ENCODE results near the gene TGM1.
"Not testable (repeated sequence)": the region's sequence is repeated elsewhere in the genome, so short reads cannot be mapped to it uniquely, and the experiment has no call there.

The TGM1 gene

DNA sequence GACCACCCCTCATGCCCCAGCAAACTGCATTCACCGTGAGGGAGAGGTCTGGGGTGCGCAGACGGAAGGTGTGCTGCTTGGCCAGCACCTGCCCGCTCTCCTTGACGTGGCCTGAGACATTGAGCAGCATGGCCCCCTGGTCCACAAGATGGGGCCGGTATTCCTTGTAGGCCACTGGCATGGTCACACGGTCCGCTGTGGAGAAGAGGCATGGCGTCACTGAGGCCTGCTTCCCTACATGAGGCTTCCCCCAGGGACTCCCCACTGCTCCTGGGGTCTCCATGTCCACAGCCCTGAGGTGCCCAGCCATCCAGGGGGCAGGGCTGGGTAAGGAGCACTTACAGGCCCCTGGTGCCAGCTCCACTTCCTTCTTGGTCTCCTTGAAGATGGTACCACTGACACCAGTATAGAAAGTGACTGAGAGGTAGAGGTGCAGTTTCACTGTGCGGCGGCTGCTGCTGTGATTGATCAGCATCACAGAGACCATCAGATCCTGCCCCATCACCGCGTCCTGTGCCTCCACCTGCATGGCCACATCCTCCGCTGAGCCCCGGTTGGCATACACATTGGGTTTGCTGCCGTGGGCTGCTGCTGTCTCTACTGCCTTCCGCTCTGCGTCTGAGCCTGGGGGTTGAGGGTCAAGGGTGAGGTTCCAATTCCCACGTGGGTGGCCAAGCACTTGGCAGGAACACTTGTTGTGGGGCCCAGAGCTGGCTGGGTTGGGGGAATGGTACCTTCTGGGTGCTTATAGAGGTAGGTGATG is 8.2 kb downstream of the TGM1 start:
- DNase-seq (ENCODE audit: low spot score), result no peak

DNA sequence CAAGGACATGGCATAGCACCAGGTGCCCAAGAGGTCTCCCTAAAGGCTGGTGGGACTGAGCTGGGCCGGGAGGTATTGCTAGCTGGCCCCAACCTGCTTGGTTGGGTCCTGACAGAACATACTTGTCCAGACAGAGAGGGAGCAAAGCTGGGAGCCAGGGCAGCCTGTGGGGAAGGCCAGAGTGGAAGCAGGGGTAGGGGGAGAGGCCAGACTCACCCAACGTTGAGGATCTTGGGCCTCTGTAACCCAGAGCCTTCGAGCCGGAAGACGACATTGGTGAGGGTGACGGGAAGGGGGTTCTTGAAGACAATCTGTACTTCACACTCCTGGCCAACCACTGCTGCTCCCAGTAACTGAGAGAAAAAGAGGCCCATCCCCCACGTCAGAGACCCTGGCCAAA is 9.0 kb downstream of the TGM1 start:
- DNase-seq (ENCODE audit: low spot score), result no peak

DNA sequence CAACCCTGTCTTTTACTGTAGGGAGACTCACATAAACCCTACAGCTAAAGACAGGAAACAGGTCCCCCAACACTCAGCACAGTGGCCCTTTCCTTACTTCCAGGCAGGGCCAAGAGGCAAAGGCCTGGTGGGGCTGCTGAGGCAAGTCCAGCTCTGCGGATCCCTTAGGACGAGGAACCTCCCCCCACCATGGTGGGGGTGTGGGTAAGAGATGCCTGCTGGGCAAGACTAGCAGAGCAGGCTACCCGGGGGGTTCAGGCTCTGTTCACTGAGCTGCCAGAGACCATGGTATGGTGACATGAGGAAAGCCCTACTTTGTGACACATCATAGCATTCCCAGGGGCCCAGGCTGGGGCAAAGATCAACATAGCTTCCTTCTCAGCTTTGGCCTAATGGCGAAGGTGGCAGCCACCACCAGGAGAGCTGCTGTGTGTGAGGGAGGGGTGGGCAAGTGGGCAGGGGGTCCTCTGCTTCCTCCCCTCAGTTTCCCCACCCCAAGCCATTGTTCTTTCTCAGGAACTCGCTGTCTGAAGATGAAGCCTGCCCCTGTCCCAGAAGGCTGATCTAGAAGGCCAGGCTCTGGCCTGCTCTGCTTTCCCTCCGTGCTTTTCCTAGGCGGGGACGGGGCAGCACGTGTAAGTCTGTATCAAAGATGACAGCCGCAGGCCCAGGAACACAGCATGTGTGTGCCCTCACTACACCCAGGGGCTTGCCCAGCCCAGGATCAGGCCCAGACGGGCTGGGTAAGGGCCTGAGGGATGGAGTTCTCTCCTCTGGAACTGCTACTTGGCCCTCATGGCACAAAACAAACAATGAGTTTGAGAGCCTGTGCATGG is 10.5 kb downstream of the TGM1 start:
- DNase-seq (ENCODE audit: low spot score), result no peak

DNA sequence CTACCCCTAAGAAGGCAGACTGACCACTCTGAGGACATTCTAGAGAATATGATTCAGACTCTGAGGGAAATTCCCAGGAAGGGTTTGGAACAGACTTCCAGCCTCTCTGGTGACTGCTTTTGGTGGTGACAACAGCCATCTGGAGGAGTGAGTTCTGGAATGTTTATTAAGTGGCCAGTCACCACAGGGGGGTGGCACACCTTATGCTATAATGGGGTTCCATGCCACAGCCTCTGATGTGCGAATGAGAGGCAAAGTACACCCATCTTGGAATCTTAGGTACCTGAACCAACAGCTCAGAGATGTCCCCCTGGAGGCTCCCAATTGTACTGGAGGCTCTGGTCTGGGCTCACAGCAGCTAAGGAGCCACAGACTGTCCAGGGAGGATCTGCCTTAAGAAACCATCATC is 11.1 kb downstream of the TGM1 start:
- peak; percentile 29 for DNase-seq (ENCODE audit: low spot score)

DNA sequence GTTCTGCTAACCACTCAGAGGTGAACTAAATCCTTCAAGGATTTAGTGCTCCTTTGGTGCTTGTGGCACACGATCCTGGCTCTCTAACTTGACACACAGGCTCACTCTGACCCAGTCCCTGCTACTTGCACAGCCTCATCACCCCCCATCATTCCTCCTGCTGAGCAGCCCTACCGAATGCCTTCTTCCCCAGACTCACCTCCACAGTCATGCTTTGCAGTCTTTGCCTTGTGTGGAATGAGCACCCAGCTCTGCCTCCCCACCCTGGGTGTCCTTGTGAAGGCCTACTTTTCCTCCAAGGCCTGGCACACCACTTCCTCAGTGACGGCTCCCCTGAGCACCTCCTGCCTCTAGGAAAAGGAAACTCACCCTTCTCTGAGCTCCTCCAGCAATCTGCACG is 12.6 kb downstream of the TGM1 start:
- no peak for DNase-seq (ENCODE audit: low spot score)

DNA sequence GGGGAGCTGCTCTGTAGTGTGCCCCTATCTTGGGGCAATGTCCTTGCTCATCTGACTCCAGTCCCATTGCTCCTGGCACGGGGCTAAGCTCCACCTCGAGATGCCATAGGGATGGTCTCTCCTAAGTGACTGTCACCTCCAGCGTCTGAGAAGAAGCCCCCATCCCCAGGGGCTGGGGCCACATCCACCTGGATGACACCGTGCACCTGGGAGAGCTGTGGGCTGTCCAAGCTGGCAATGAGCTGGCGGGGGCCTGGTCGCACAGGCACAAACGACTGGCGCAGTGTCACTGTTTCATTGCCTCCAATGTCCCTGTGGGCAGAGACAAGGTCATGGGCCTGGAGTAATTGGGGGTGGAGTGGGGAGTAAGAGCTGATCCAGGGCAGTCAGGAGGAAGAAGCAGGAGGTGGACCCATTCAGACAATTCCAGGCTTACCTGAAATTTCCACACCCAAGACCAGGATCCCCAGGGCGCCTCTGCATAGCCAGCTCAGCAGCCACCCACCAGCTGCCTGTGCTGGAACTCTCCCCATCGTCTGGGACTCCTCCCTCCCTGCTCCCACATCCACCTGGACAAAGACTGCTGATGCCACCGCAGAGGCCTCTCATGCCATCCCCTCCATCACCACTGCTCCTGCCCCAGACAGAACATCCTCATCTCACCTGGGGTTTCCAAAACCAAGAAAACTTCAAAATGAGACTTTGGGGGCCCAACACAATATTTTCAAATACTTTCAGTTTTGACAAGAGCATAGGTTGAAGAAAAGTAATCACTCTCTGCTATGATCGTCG is 13.6 kb downstream of the TGM1 start:
- DNase-seq (ENCODE audit: low spot score), result no peak

DNA sequence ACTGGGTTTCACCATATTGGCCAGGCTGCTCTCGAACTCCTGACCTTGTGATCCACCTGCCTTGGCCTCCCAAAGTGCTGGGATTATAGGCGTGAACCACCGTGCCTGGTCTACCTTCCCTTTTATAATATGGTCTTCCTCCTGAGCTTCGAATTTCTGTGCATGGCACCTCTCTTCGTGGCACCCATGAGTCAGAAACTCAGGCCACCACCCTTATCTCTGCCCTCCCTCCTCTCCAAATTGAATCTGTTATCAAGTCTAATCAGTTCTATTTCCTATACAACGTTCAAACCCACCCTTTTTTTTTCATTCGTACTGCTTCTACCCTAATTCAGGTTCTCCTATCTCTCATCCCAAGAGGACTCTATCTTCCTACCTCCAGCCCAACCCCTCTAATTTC is 15.6 kb downstream of the TGM1 start:
- DNase-seq (ENCODE audit: low spot score), result no peak

DNA sequence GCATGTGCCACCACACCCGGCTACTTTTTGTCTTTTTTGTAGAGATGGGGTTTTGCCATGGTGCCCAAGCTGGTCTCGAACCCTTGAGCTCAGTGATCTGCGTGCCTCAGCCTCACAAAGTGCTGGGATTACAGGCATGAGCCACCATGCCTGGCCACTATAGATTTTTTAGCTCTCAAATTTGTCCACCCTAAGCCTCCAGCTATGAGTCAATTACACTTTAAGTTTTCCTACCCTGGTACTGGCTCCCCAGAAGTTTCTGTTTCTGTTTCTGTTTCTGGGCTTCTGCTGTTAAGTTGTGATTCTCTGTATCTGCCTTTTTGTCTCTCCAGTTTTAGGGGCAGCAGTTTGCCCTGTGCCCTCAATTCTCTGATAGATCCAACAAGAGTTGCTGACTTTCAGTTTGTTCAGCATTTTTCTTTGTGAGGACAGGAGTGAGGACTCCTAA is 16.2 kb downstream of the TGM1 start:
- no peak for DNase-seq (ENCODE audit: low spot score)

DNA sequence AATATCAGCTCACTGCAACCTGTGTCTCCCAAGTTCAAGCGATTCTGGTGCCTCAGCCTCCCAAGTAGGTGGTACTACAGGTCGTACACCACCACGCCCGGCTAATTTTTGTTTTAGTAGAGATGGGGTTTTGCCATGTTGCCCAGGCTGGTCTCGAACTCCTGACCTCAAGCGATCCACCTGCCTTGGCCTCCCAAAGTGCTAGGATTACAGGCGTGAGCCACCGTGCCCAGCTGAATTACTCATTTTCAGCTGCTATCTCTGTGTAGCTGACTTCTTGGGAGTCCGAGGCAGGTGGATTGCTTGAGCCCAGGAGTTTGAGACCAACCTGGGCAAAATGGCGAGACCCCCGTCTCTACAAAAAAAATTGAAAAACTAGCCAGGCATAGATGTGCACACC is 17.6 kb downstream of the TGM1 start:
- DNase-seq (ENCODE audit: low spot score), result not testable (repeated sequence)

DNA sequence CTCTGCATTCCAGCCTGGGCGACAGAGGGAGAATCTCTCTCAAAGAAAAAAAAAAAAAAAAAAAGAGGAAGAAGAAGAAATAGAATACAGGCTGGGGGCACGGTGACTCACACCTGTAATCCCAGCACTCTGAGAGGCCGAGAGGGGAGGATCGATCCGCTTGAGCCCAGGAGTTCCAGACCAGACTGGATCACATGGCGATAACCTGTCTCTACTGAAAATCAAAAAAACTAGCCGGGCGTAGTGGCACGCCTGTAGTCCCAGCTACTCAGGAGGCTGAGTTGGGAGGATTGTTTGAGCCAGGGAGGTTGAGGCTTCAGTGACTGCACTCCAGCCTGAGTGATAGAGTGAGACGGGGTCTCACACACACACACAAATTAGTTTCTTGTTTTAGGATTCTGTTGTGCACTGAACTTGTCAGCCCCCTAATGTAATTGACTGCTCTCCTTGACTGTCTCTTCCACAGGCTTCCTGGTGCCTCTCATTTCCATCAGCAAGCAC is 19.6 kb downstream of the TGM1 start:
- no peak for DNase-seq (ENCODE audit: low spot score)

DNA sequence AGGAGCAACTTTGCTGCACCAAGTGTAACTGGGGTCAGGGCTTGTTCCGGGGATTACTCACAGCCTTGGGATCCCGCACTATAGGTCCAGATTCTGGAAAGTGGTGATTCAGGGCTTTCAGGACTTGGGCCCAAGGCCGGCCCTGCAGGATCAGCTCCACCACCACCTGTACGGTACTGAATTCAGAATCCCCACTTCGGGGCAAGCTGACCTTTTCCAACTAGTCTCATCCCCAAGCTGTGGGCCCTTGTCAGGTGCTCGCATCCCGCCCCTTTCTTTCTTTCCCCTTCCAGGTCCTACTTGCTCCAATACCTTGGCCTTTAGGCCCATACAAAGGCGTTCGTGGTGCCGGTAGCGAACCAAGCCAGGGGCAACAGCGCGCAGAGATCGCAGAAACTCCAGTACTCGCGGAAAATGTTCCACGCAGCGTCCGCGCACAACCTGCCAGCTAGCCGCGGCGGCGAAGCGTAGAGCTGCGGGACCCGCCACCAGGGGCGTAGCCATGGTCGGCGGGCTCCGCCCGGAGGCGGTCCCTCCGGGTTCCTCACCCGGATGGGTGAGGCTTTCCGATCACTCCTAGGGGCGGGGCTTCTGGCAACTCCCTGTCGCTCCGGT is 21.0 kb downstream of the TGM1 start:
- peak; percentile 93 for DNase-seq (ENCODE audit: low spot score)

DNA sequence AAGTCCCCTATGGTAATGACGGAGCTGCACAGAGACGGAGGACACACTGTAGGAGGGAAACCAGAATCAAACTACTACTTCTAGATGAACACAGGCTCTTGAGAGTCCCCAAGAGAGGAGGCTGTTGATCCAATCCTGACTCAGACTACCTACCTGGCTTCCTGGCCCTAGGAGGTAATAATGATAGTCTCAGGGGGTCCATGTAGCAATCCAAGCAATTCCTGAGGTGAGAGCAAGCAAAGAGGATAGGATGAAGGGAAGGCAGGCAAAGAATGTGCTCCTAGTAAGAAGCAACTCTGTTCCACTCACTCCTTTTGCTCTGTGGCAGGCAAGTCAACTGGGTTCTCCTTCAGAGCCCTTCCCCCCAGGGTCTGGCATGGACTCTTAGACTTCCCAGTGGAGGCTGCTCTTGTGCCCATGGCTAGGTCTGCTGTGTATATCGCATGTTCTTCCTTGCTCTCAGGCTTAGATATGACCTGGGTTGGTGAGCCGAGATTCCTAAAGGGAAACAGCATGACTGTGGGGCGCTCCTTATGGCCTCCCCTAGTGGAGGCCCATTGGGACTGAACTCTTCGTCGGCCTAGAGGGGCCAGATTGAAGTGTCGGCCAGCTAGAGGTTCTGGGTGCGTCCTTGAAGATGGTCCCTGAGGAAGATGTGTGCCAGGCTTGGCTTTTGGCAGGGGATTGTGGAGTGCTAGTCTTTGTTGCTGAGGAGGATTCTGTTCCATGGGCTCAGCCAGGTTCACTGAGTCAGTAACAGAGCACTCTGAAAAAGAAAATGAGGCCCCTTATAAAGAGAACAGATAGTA is 22.7 kb downstream of the TGM1 start:
- no peak for DNase-seq (ENCODE audit: low spot score)

DNA sequence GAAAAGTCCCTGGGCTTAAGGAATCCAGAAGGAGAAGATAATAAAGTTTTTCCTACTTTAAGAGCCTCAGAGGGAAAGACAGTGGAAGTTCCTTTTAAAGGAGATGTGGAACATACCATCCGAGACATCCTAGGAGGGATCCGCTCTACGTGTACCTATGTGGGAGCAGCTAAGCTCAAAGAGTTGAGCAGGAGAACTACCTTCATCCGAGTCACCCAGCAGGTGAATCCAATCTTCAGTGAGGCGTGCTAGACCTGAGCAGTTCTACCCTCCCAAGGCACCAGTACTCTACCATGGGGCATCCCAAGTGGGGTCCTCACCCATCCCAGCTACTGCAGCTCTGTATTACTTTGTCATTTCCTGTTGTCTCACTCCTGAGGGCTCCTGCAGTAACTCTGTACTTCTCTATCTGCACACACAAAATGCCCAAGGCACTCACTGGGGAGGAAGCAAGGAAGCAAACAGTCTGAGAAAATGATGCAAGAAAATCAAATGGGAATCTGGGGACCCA is 24.4 kb downstream of the TGM1 start:
- no peak for DNase-seq (ENCODE audit: low spot score)

DNA sequence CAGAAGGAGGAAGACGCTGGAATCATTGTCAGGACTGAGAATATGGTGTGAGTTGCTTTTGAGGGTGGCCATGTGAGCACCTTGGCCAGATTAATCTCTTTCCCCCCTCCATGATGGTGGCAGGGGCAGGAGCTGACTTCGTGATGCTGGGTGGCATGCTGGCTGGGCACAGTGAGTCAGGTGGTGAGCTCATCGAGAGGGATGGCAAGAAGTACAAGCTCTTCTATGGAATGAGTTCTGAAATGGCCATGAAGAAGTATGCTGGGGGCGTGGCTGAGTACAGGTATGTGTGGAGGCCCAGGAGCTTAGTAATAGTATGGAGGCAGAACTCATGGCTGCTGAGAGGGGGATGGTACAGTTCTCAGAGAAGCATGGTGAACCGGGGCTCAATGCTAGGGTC is 24.9 kb downstream of the TGM1 start:
- no peak for DNase-seq (ENCODE audit: low spot score)

DNA sequence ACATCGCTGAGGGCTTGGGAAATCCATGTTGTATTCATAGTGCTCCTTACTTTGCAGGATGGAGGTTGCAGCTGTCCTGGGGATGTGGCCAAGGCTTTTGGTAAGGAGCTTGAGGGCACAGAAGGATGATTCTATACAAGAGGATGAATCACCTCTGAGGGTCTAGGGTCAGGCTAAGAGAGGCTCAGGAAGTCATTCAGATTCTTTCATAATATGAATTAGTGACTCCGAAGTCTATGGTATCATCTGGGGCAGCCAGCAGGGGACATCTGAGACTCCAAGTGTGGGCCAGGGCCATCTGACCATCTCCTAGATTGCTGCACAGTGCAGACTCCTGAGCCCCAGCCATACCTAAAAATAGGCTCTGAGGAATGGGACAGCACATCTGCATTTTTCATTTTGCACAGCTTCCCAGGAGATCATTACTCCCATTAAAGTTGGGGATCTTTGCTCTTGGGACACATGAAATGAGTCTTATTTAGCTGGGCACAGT is 25.5 kb downstream of the TGM1 start:
- no peak for DNase-seq (ENCODE audit: low spot score)

DNA sequence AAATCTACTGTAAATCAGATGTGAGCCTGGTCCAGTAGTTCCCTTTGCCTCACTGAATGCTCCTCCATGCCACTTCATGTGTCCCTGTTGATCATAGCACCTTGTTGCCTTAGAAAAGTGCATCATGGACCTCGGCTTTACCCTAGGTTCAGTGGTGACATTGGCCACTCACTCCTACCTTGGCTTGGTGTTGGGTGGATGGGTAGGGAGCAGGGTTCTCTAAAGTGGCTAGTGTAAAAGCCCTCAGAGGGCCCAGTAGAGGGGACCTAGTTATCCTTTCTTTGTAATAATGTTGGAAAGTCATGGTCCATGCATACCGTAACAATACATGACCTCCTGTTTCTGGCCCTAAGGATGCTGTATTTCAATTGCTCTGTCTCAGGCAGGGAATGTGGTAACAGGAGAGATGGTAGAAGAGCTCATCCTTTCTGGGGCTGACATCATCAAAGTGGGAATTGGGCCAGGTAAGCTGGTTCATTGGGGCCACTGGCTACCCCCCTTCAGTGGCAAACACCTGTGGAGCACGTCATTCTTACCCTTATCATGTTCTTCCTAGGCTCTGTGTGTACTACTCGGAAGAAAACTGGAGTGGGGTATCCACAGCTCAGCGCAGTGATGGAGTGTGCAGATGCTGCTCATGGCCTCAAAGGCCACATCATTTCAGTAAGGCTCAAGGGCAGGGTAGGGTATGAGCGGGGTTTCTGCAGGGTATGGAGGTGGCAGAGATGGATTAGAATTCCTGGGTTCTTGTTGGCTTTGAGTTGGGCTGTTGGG is 26.1 kb downstream of the TGM1 start:
- no peak for DNase-seq (ENCODE audit: low spot score)

DNA sequence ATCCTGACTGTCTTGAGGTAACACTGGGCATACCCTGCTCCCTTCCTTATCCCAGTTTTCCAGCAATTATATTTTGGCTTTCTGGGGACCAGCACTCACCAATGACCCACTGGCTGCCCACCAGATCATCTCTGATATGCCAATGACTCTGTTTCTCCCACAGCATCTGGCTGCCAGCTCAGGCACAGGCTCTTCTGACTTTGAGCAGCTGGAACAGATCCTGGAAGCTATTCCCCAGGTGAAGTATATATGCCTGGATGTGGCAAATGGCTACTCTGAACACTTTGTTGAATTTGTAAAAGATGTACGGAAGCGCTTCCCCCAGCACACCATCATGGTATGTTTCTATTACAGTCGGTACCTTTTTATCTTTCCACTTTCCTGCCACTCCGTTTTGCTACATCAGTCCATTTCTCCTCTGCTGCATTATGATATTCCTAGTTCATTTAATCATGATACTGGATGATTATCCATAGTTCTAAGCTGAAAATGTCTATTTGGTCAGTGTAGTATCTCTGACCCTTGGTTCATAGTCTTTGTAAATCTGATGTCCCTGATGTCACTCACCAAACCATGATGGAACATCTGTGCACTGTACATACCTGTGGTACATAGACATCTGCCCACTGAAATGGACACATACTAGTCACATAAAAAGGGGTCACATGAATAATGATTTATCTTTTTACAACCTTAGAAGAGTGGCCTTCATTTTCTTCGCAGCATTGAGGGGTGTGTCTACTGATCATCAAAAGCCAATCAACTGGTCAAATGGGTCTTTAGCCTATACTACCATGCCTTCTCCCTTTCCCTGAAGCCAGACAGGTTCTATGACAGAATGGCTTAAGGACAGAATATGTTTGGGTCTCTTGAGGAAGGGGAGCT is 26.9 kb downstream of the TGM1 start:
- no peak for DNase-seq (ENCODE audit: low spot score)

DNA sequence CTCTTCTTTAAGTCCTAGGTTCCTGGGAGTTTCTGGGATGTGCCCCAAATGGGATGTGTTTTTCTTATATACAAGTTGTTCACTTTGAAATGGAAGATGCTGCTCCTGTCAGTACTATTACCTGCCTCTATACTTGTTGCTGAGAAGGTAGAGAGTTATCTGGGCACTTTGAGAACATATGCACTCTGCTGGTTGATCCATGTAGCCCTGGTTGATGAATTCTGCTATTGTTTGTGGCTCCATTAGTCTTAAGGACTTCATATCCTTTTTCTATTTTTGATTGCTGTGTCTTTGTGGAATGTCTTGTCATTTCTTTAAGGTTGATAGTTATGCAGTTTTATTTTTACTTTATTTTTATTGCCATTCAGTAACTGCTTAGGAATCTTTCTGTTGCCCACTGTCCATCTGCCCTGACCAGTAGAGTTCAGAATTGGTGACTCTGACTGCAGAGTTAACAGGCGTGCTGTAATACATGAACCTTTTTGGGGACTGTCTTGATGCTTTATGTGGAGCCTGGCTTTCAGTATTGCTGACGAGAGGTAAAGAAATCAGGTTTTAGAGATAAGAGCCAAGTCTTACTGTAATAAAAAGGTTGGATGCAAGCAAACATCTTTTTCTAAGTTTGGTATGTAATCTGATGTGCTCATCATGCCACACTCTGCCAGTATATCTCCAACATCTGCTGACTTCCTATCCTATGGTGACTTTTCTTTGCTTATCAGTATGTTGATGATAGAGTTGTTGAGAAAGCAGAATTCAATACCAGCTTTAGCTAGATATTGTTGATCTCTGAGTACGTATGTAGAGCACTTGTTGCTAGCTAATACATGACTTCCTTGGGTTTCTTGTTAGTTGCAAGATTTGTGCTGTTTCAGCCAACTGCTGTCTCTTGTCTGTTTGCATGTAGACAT is 28.6 kb downstream of the TGM1 start:
- no peak for DNase-seq (ENCODE audit: low spot score)
